HFFc6 (cell line): ENCODE measurements around the gene RANBP10. TPM values are rescaled to one million over a fixed set of nuclear protein-coding genes. Genes with fewer than 3 reads are reported as not detected.

Experiments used
- DNase-seq: peaks from one replicate; pipeline ENCODE4 v3.0.0-alpha.2; 2018
- H3K27ac Mint-ChIP-seq: 2 replicates; pipeline ENCODE4 v1.8.0; 2020; ENCODE audit warnings: mild to moderate bottlenecking, mixed read lengths
- H3K27me3 Mint-ChIP-seq: 2 replicates; pipeline ENCODE4 v1.8.0; 2021; ENCODE audit warnings: mild to moderate bottlenecking, moderate library complexity, mixed read lengths; ENCODE audit not compliant: insufficient read depth
- H3K36me3 Mint-ChIP-seq: 2 replicates; pipeline ENCODE4 v1.8.0; 2021; ENCODE audit warnings: low read depth, mixed read lengths
- H3K4me1 Mint-ChIP-seq: 2 replicates; pipeline ENCODE4 v1.8.0; 2020; ENCODE audit warnings: low read depth, mixed read lengths
- H3K4me3 Mint-ChIP-seq: 2 replicates; pipeline ENCODE4 v1.8.0; 2020; ENCODE audit warnings: mild to moderate bottlenecking, moderate library complexity, mixed read lengths
- H3K9me3 Mint-ChIP-seq: 2 replicates; pipeline ENCODE4 v1.8.0; 2020; ENCODE audit warnings: mild to moderate bottlenecking, mixed read lengths
- total RNA-seq, 6 experiments: library from RNA; stranded (reverse); fragmentation: NEBNext Ultra II Directional; extraction: Animal tissue kit (Norgen Biotek cat#: 25700); gene quantifications; 2 replicates in 1 of 6; 3 replicates in 5 of 6; pipeline ENCODE4 v1.2.3, GENCODE V29; 2021
- TF ChIP-seq, protein P1 (sequence below): fragments of 200-600 bp; sonication (generic); IDR thresholded peaks from 2 replicates; pipeline ENCODE4 v1.5.0; 2021; ENCODE audit warnings: antibody characterized with exemption, mild to moderate bottlenecking

The RANBP10 gene
- total RNA-seq, 6 experiments from 2014 or later: 11.5 to 15.6 (median 12.8) TPM

DNA sequence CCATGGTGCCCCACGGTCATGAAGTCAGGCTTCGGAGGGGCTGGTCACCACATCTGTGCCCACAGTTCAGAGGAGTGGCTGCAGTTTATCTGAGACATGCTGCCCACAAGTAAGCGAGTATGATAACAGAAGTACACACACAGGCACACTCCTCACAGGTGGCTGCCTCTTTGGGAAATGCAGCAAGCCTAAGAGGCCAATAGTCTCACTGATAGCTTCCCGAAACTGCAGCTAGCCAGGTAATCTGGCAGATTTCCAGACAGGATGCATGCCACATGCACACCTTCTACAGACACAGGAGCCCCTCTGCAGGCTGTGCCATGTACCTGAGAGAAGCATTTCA lies 74.6 kb downstream of the RANBP10 start:
- TF ChIP-seq, protein P1, sequence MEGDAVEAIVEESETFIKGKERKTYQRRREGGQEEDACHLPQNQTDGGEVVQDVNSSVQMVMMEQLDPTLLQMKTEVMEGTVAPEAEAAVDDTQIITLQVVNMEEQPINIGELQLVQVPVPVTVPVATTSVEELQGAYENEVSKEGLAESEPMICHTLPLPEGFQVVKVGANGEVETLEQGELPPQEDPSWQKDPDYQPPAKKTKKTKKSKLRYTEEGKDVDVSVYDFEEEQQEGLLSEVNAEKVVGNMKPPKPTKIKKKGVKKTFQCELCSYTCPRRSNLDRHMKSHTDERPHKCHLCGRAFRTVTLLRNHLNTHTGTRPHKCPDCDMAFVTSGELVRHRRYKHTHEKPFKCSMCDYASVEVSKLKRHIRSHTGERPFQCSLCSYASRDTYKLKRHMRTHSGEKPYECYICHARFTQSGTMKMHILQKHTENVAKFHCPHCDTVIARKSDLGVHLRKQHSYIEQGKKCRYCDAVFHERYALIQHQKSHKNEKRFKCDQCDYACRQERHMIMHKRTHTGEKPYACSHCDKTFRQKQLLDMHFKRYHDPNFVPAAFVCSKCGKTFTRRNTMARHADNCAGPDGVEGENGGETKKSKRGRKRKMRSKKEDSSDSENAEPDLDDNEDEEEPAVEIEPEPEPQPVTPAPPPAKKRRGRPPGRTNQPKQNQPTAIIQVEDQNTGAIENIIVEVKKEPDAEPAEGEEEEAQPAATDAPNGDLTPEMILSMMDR: no peak
- DNase-seq: no peak
- Mint-ChIP-seq H3K9me3 (no peaks in the 10 kb centered on the region), H3K36me3 (peaks cover 11% of the 10 kb centered on the region), H3K4me3 (no peak overlapping the region), H3K4me1 (no peaks in the 10 kb centered on the region), H3K27me3 (no peaks in the 10 kb centered on the region; the same call in 1 of the 2 replicates), H3K27ac (no peak overlapping the region)

DNA sequence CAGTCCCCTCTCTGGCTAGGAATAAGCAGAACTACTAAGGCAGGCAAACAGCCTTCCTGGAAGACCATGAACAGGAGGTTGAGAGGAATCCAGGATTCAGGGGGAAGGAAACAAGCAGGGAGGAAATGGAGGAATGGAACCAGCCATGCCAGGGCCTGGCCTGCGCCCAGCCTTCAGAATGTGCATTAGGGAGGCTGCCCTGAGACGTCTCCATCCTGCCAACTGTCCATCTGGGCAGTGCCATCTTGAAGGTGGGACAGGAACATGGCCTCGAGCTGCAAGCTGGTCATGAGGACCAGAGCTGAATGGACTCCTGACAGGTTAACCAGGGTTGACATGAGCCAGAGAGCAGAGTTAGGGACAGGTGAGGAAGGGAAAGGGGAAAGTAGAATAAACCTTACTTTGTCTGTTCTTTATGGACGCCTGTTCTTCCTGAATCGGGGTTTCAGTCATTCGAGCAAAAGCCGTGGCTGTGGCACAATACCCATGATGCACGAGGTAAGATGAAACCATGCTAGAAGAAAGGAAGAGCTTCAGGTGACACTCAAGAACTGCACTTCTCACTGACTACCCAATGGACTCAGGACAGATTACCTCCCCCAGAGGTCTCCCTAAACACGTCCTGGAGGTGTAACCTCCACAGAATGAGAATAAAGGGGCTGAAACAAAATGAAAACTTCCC lies 75.1 kb downstream of the RANBP10 start:
- H3K36me3 Mint-ChIP-seq: peaks cover 11% of the 10 kb centered on the region
- TF ChIP-seq, protein P1: no peak
- peaks cover 3% of the 10 kb centered on the region for H3K4me1 Mint-ChIP-seq
- DNase-seq: no peak
- no peaks in the 10 kb centered on the region for H3K9me3 Mint-ChIP-seq
- H3K4me3 Mint-ChIP-seq: no peak overlapping the region
- no peaks in the 10 kb centered on the region; the same call in 1 of the 2 replicates for H3K27me3 Mint-ChIP-seq
- H3K27ac Mint-ChIP-seq: no peak overlapping the region

DNA sequence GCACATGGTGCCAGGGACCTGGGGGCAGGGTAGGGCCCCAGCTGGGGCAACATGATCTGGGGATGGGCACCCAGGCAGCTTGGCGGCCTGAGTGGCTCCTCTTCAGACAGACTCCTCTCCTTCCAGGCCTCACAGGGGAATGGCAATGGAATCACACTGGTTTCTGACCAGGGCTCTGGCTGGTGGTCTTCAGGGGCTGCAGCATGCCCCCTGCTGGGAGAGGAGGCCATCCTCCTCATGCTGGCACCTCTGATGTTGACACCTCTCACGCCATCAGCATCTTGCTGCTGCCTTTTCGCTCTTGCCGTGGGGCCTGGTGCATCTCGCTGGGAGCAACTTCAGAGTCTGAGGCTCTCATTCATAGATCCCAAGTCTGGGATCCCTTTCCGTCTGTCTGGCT lies 76.0 kb downstream of the RANBP10 start:
- H3K27me3 Mint-ChIP-seq: no peaks in the 10 kb centered on the region; the same call in 1 of the 2 replicates
- peaks cover 11% of the 10 kb centered on the region for H3K36me3 Mint-ChIP-seq
- DNase-seq: no peak
- no peaks in the 10 kb centered on the region for H3K9me3 Mint-ChIP-seq
- no peak overlapping the region for H3K27ac Mint-ChIP-seq
- TF ChIP-seq, protein P1: no peak
- H3K4me1 Mint-ChIP-seq: peaks cover 7% of the 10 kb centered on the region
- H3K4me3 Mint-ChIP-seq: no peak overlapping the region

DNA sequence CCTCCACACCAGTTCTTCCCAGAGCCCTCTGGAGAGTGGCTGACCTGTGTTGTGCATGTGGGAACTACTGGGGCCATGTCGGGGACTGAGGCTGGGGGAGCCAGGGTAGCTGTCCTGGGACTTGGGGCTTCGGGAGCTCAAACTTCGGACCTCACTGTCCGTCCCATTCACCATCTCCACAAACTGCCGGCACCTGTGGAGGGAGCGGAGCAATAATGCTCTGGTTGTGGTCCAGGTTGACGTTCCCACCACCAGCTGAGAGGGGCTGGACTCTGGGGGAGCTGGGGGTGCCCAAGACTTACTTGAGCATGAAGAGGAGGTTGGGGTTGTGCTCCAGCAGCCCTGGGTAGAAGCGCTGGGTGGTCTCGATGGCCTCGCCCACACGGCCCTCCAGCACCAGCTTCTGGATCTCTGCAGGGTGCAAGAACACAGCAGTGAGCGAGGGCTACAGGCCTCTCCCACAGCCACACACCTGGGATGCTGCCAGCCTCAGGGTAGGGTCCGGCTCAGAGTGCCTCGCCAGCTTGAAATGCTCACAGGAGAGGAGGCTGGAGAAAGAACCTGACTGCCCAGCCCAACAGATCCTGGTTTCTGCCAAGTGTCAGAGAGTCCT lies 76.6 kb downstream of the RANBP10 start:
- DNase-seq: no peak
- TF ChIP-seq, protein P1: no peak
- Mint-ChIP-seq H3K4me3 (no peak overlapping the region), H3K27me3 (no peaks in the 10 kb centered on the region; the same call in 1 of the 2 replicates), H3K36me3 (peaks cover 11% of the 10 kb centered on the region), H3K27ac (no peak overlapping the region), H3K9me3 (no peaks in the 10 kb centered on the region), H3K4me1 (peaks cover 7% of the 10 kb centered on the region)

DNA sequence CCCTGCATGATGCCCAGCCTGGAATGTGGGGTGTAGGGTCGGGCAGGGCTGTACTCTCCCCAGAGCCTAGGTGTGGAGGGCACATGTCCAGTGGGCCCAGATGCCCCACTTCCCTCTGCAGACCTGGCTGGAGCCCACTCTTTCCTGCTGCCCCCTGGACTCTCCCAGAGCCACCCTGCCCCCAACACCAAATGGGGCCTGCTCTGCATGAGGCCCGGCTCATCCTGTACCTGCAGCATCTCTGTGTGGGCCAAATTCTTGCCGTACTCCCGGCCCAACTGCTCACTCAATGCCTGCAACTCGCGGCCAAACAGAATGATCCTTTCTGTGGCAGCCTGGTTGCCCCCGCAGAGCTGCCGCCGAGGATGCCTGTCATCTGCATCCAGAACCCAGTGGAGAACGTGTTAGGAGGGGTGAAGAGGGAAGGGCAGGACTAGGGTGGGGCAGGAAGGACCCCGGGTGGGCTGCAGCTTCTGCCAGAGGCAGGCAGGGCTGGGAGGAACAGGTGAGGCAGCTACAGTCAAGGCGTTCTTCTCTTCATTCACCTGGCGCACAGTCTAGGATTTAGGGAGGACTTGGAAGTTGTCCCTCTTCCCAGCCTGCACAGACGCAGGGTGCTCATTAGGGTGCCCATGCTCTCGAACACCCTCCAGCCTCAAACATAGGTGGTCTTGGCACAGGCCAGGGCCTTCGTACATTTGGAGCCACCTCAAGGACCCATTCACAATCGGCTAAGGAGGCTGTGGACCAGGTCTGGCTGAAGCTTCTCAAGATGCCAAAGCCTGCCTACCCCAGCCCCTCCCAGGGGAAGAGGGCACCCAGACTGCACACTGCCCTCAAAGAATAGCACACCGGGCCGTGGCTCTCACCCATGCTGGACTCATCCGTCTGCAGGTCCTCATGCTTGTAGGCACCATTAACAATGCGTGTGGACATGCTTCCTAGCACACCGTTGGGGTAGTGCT lies 78.6 kb downstream of the RANBP10 start:
- Mint-ChIP-seq H3K4me3 (no peak overlapping the region), H3K27ac (no peak overlapping the region), H3K36me3 (peaks cover 11% of the 10 kb centered on the region), H3K9me3 (no peaks in the 10 kb centered on the region), H3K27me3 (peaks cover 1% of the 10 kb centered on the region), H3K4me1 (peaks cover 24% of the 10 kb centered on the region)
- TF ChIP-seq, protein P1: no peak
- DNase-seq: no peak
